PC-3 (cell line): Measurements from ENCODE around the gene ZNF423. TPM values are rescaled to one million over a fixed set of nuclear protein-coding genes. Genes with fewer than 3 reads are reported as not detected.

Source experiments
- ATAC-seq: fragments of 200-7000 bp; cut with Tn5 transposase; 2 replicates; pipeline ENCODE4 v1.9.1; 2020; ENCODE audit warnings: mild to moderate bottlenecking, moderate library complexity
- BruUV-seq: library from RNA; stranded (reverse); fragments of 400-500 nt; replicated peaks from 2 replicates; lab custom pipeline; 2021; lab: Mats Ljungman, UMichigan
- CTCF ChIA-PET: fragments of 300-600 bp; sonication (Branson Sonifier 250); formaldehyde crosslinking; loops from one replicate; lab custom pipeline; 2022; ENCODE audit warnings: antibody characterized with exemption; lab: Charles Lee
- POLR2A ChIA-PET: fragments of 300-600 bp; sonication (Branson Sonifier 250); formaldehyde crosslinking; loops from one replicate; lab custom pipeline; 2022; ENCODE audit warnings: antibody characterized with exemption; ENCODE audit not compliant: unreplicated experiment; lab: Charles Lee
- DNase-seq: peaks from one replicate; pipeline ENCODE4 v3.0.0-alpha.2; 2015
- H2AFZ ChIP-seq: fragments of 300-600 bp; sonication (generic); 2 replicates; pipeline ENCODE4 v1.6.0; 2016; ENCODE audit warnings: antibody characterized with exemption, low read length
- H3F3A ChIP-seq: fragments of 300-600 bp; sonication (generic); one replicate; pipeline ENCODE4 v1.6.0; 2017; ENCODE audit warnings: antibody characterized with exemption, low read length, control low read depth, mild to moderate bottlenecking; ENCODE audit not compliant: unreplicated experiment
- H3K27ac ChIP-seq: fragments of 300-600 bp; sonication (generic); 2 replicates; pipeline ENCODE4 v1.5.1; 2016; ENCODE audit warnings: mild to moderate bottlenecking, low read length
- H3K27me3 ChIP-seq: fragments of 300-600 bp; sonication (generic); 2 replicates; pipeline ENCODE4 v1.6.1; 2016; ENCODE audit warnings: low read length, mixed read lengths
- H3K36me3 ChIP-seq: fragments of 300-600 bp; sonication (generic); 2 replicates; pipeline ENCODE4 v1.6.1; 2016; ENCODE audit warnings: low read depth, mixed run types, low read length, mixed read lengths
- H3K4me1 ChIP-seq: fragments of 300-600 bp; sonication (generic); 2 replicates; pipeline ENCODE4 v1.5.1; 2016; ENCODE audit warnings: low read length; ENCODE audit not compliant: insufficient read depth
- H3K4me2 ChIP-seq: fragments of 300-600 bp; sonication (generic); 2 replicates; pipeline ENCODE4 v1.6.0; 2016; ENCODE audit warnings: low read length
- H3K4me3 ChIP-seq: fragments of 300-600 bp; sonication (generic); 2 replicates; pipeline ENCODE4 v1.5.1; 2016; ENCODE audit warnings: mild to moderate bottlenecking, low read length, mixed read lengths
- H3K79me2 ChIP-seq: fragments of 300-600 bp; sonication (generic); 2 replicates; pipeline ENCODE4 v1.6.1; 2017; ENCODE audit warnings: low read length, mixed read lengths
- H3K9ac ChIP-seq: fragments of 300-600 bp; sonication (generic); 2 replicates; pipeline ENCODE4 v1.6.0; 2016; ENCODE audit warnings: mild to moderate bottlenecking, low read length
- H3K9me2 ChIP-seq: fragments of 300-600 bp; sonication (generic); replicated peaks from 2 replicates; pipeline ENCODE4 v1.6.1; 2016; ENCODE audit warnings: mixed run types, low read length, mixed read lengths
- H3K9me3 ChIP-seq: fragments of 300-600 bp; sonication (generic); 2 replicates; pipeline ENCODE4 v1.6.1; 2016; ENCODE audit warnings: low read length, mixed read lengths
- H4K20me1 ChIP-seq: fragments of 300-600 bp; sonication (generic); 2 replicates; pipeline ENCODE4 v1.6.1; 2016; ENCODE audit warnings: low read length, mixed read lengths
- EZH2 ChIP-seq: fragments of 300-600 bp; sonication (generic); IDR thresholded peaks from one replicate; pipeline ENCODE4 v1.6.1; 2017; ENCODE audit warnings: antibody characterized with exemption, mild to moderate bottlenecking, low read length; ENCODE audit not compliant: unreplicated experiment
- EZH2phosphoT487 ChIP-seq: fragments of 300-600 bp; sonication (generic); IDR thresholded peaks from 2 replicates; pipeline ENCODE4 v1.6.1; 2018; ENCODE audit warnings: mild to moderate bottlenecking, antibody characterized with exemption, low read length, borderline replicate concordance
- intact Hi-C: fragments of 100-400 bp; cut with micrococcal nuclease; formaldehyde crosslinking; loops from 2 replicates; pipeline ENCODE4 v1.9.0; 2023
- total RNA-seq: library from RNA; depleted of rRNA; stranded (reverse); fragments of >200 nt; gene quantifications from 2 replicates; pipeline ENCODE4 v1.2.3, GENCODE V29; 2014
- TF ChIP-seq, protein P1 (sequence below): fragments of 300-600 bp; sonication (generic); conservative IDR thresholded peaks from 2 replicates; pipeline ENCODE4 v1.5.1; 2017; ENCODE audit warnings: antibody characterized with exemption, low read depth, mild to moderate bottlenecking, low read length

The ZNF423 gene
- total RNA-seq, 1 experiment from 2014 or later = not detected

DNA sequence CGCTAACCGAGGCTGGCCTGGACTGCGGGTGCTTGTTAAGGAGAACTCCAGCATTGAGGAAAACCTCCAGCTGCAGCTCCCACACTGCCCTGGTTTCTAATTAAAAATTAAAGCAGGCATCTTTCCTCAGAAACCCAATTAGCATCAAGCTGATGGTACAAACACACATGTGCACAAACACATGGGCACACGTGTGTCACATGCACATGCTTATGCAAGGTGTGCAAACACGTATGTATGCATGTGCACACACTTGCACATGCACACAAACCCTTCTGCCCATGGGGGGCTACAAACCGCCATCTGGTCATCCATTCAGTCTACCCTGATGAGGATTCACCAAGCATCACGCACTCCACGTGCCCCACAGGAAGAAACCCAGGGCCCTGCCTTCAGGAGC is 182.5 kb downstream of the ZNF423 start:
- no TSS peak for BruUV-seq
- CTCF ChIA-PET = no interaction called here

DNA sequence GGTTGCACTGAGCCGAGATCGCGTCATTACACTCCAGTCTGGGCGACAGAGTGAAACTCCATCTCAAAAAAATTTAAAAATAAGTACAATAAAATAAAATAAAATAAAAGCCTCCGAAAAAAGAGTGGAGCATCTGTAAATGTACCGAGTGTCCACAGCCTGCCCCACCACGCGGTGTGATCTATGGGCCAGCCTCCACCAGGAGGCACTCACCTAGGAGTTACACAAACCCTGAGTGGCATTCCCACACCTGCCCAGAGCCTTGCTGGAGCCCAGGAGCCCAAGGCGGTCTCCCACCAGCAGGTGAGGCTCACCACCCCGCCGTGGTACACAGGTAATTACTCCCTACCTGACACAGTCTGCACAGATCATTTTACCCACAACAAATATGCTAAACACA is 183.2 kb downstream of the ZNF423 start:
- no peaks in the 10 kb centered on the region for H3K36me3 ChIP-seq
- CTCF ChIA-PET = no interaction called here
- no peak for ATAC-seq

More for the DNA sequence above, 182.5 kb downstream of the ZNF423 start:
- Histone ChIP-seq H3K27me3 (no peaks in the 10 kb centered on the region), H2AFZ (no peak overlapping the region), H3K36me3 (no peaks in the 10 kb centered on the region), H3K9me3 (no peaks in the 10 kb centered on the region), H4K20me1 (no peaks in the 10 kb centered on the region), H3K4me2 (no peak overlapping the region), H3K9me2 (no peaks in the 10 kb centered on the region), H3F3A (no peaks in the 10 kb centered on the region), H3K4me1 (no peaks in the 10 kb centered on the region), H3K27ac (no peak overlapping the region), H3K9ac (no peak overlapping the region), H3K79me2 (no peaks in the 10 kb centered on the region), H3K4me3 (no peak overlapping the region)
- intact Hi-C loops = no loop called here
- POLR2A ChIA-PET = no interaction called here
- DNase-seq (no peak), ATAC-seq (no peak)
- TF ChIP-seq EZH2 (no peak), EZH2phosphoT487 (no peak)
- TF ChIP-seq, protein P1, sequence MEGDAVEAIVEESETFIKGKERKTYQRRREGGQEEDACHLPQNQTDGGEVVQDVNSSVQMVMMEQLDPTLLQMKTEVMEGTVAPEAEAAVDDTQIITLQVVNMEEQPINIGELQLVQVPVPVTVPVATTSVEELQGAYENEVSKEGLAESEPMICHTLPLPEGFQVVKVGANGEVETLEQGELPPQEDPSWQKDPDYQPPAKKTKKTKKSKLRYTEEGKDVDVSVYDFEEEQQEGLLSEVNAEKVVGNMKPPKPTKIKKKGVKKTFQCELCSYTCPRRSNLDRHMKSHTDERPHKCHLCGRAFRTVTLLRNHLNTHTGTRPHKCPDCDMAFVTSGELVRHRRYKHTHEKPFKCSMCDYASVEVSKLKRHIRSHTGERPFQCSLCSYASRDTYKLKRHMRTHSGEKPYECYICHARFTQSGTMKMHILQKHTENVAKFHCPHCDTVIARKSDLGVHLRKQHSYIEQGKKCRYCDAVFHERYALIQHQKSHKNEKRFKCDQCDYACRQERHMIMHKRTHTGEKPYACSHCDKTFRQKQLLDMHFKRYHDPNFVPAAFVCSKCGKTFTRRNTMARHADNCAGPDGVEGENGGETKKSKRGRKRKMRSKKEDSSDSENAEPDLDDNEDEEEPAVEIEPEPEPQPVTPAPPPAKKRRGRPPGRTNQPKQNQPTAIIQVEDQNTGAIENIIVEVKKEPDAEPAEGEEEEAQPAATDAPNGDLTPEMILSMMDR = no peak

DNA sequence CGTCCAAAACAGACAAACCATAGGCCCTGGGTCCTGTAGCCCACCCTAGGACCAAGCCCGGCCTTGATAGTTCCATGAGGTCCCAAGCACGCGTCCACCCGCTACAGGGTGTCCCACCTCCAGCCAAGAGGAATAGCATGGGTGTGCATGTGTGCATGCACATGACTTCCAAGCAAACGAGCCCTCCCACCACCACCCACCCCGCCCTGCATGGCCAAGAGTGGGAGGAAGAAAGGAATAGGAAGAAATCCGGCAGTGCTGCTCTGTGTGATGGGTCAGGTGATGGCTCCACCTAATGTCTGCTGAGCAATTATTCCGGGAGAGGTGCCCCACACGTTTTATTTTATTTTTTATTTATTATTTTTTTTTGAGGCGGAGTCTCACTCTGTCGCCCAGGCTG is 184.6 kb downstream of the ZNF423 start:
- Histone ChIP-seq H3K9me3 (no peaks in the 10 kb centered on the region), H3K4me2 (no peak overlapping the region), H3K27ac (no peak overlapping the region), H3K79me2 (no peaks in the 10 kb centered on the region), H3K4me1 (no peaks in the 10 kb centered on the region), H3K27me3 (0 out of 2 replicates have a peak, but pooled peaks cover 5% of the 10 kb centered on the region), H3K36me3 (no peaks in the 10 kb centered on the region), H3K9ac (no peak overlapping the region), H3K9me2 (no peaks in the 10 kb centered on the region), H4K20me1 (no peaks in the 10 kb centered on the region), H3K4me3 (no peak overlapping the region), H2AFZ (no peak overlapping the region), H3F3A (no peaks in the 10 kb centered on the region)
- DNase-seq (no peak), ATAC-seq (no peak)
- BruUV-seq = no TSS peak
- ChIA-PET POLR2A (no interaction called here), CTCF (no interaction called here)
- intact Hi-C loops = no loop called here
- TF ChIP-seq EZH2 (no peak), EZH2phosphoT487 (no peak)
- TF ChIP-seq, protein P1 = no peak

More for the DNA sequence above, 183.2 kb downstream of the ZNF423 start:
- H3K4me1 ChIP-seq = no peaks in the 10 kb centered on the region
- no peak overlapping the region for H3K27ac ChIP-seq
- no peak overlapping the region for H3K4me2 ChIP-seq
- H3K27me3 ChIP-seq = no peaks in the 10 kb centered on the region
- H4K20me1 ChIP-seq = no peaks in the 10 kb centered on the region
- no peak overlapping the region for H3K9ac ChIP-seq
- no peak for DNase-seq
- H3K9me2 ChIP-seq = no peaks in the 10 kb centered on the region
- H3K9me3 ChIP-seq = no peaks in the 10 kb centered on the region
- no TSS peak for BruUV-seq
- POLR2A ChIA-PET = no interaction called here
- no peak for TF ChIP-seq EZH2phosphoT487
- TF ChIP-seq EZH2 = no peak
- TF ChIP-seq, protein P1 = no peak
- no peaks in the 10 kb centered on the region for H3K79me2 ChIP-seq
- intact Hi-C loops = no loop called here
- H3F3A ChIP-seq = no peaks in the 10 kb centered on the region
- no peak overlapping the region for H3K4me3 ChIP-seq
- H2AFZ ChIP-seq = no peak overlapping the region
